Urinary bladder (tissue), 4 donors: ENCODE results near the gene ANKZF1. TPM values are rescaled to one million over a fixed set of nuclear protein-coding genes. Genes with fewer than 3 reads are reported as not detected.

ENCODE experiments used
- DNase-seq: peaks from one replicate; pipeline ENCODE4 v3.0.0-alpha.2; 2015; ENCODE audit errors: extremely low spot score
- H3K27ac ChIP-seq: one replicate; pipeline ENCODE4 v1.5.1; 2013; ENCODE audit warnings: low read depth, mild to moderate bottlenecking, moderate library complexity
- H3K36me3 ChIP-seq: one replicate; pipeline ENCODE4 v1.6.1; 2013; ENCODE audit warnings: mild to moderate bottlenecking, moderate library complexity; ENCODE audit not compliant: insufficient read depth
- H3K4me1 ChIP-seq: one replicate; pipeline ENCODE4 v1.6.1; 2013; ENCODE audit warnings: mild to moderate bottlenecking, moderate library complexity; ENCODE audit not compliant: insufficient read depth
- H3K4me3 ChIP-seq: one replicate; pipeline ENCODE4 v1.5.1; 2013; ENCODE audit warnings: low read depth, low read length
- WGBS: extraction: QIAGEN DNeasy Blood & Tissue Kit; methylation state at CpG from one replicate; pipeline ENCODE4 v1.1.7; 2013; 5-methylcytosine and 5-hydroxymethylcytosine counted together
- polyA plus RNA-seq: library from polyadenylated mRNA; stranded (reverse); fragments of 200-250 nt; gene quantifications from one replicate; pipeline ENCODE4 v1.2.3, GENCODE V29; 2013
- total RNA-seq: library from RNA; depleted of rRNA; stranded (reverse); fragments of >200 nt; gene quantifications from one replicate; pipeline ENCODE4 v1.2.3, GENCODE V29; 2014
- donor health status: healthy with polysubstance abuse.
- donor health status: healthy.

ANKZF1 gene
- total and polyA plus RNA-seq, 2 donors = 22.3 to 30.6 TPM

DNA sequence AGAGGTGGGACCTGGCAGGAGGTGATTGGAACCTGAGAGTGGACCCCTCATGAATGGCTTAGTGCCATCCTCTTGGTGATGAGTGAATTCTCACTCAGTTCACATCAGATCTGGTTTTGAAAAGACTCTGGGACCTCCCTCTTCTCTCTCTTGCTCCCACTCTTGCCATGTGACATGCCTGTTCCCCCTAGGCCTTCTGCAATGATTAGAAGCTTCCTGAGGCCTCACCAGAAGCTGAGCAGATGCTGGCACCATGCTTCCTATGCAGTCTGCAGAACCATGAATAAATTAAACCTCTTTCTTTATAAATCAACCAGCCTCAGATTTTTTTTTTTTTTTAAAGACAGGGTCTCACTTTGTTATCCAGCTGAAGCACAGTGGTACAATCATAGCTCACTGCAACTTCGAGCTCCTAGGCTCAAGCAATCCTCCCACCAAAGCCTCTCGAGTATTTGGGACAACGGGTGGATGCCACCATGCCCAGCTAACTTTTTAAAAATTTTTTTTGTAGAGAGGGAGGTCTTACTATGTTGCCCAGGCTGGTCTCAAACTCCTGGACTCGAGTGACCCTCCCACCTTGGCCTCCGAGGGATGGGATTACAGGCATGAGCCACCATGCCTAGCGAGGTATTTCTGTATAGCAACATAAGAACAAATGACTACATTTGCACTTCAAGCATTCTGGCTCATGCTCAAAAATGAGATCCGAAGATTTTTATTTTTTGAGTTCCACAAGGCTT lies 25.0 kb upstream of the ANKZF1 start:
- H3K27ac ChIP-seq = no peak overlapping the region
- 76% methylated on average over 7 of the region's 7 CpGs for WGBS
- H3K4me1 ChIP-seq = no peaks in the 10 kb centered on the region
- no peak overlapping the region for H3K4me3 ChIP-seq
- H3K36me3 ChIP-seq = peaks cover 2% of the 10 kb centered on the region
- DNase-seq = no peak

- Histone ChIP-seq H3K4me1 (no peaks in the 10 kb centered on the region), H3K27ac (no peak overlapping the region), H3K36me3 (peaks cover 2% of the 10 kb centered on the region), H3K4me3 (no peak overlapping the region)
- no peak for DNase-seq
- 78% methylated on average over 5 of the region's 5 CpGs for WGBS
These were observed 24.5 kb upstream of the ANKZF1 start for GRCh38 chr2:219205165-219205538.

GRCh38 chr2:219205981-219206327 lies 23.7 kb upstream of the ANKZF1 start:
- 19% methylated on average over 7 of the region's 7 CpGs for WGBS
- H3K27ac ChIP-seq = peak overlapping the region; percentile 93
- peak overlapping the region; percentile 60 for H3K4me3 ChIP-seq
- peaks cover 2% of the 10 kb centered on the region for H3K36me3 ChIP-seq
- no peak for DNase-seq
- no peaks in the 10 kb centered on the region for H3K4me1 ChIP-seq

DNA sequence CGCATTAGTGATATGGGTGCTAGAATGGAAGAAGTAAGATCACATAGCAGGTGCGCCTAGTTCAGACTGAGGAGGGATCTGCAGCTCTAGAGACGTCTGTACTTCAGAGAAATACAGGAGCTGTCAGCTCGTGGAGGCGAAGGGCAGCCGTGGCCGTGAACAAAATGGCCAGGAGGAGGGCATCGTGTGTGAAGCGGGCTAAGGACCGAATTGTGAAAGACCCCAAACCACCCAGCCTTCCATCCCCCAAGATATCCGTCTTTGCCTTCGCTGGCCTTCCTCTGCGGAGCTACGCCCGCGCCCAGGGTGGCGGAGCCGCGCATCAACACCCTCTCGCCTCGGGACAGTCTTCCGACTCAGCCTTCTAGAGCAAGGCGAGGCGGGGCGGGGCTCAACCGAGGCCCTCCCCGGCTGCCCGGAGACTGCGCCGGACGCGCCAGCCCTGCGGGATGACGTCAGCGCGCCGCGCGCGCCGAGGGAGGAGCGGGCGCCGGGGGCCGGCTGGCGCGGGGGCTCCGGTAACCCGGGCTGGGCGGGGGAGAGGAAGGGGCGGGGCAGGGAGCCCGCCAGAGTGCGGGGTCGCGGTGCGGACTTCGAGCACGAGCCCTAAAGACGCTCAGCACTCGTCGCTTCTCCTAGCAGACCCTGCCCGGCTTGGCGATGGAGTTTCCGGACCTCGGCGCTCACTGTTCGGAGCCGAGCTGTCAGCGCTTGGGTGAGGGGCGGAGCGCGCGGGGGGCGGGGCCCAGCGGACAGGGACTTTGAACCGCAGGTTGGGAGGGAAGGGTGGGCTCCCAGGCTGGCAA lies 23.1 kb upstream of the ANKZF1 start, which contains the start of gene ZFAND2B:
TSS of gene ZFAND2B (plus strand) at position 455 of the 806 bp plus-strand sequence. CDS start at position 661, 206 bp downstream.
- H3K4me3 ChIP-seq = peak within 1 kb of the TSS; percentile 60
- peaks cover 2% of the 10 kb centered on the region for H3K36me3 ChIP-seq
- peak within 1 kb of the TSS; percentile 93 for H3K27ac ChIP-seq
- under 1% methylated on average over 76 of the region's 76 CpGs for WGBS
- no peaks in the 10 kb centered on the region for H3K4me1 ChIP-seq
- DNase-seq = peak; percentile 77

DNA sequence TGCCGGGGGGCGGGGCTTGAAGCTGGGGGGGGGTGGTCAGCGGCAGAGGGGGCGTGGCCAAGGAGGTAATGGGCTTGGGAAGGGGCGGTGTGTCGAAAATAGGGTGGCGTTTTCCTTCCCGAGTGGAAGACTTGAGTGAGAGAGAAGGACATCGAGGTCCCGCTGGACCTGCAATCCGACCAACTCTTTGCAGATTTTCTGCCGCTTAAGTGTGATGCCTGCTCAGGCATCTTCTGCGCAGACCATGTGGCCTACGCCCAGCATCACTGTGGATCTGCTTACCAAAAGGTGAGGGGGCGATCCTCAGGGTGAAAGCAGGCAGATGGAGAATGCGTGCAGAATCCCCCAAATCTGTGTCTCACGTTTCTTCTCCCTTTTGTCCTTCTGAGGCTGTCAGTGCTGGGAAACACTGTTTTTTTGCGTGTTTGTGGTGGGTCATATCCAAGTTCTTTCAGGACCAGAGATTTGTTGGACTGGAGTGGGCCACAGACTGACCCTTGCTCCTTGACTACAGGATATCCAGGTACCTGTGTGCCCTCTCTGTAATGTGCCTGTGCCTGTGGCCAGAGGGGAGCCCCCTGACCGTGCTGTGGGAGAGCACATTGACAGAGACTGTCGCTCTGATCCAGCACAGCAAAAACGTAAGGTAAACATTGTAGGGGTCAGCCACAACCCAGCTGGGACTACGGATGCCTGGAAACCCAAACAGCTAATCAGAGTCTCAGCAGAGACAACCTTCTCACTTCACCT lies 22.3 kb upstream of the ANKZF1 start:
- Histone ChIP-seq H3K27ac (peak overlapping the region; percentile 90), H3K36me3 (peaks cover 2% of the 10 kb centered on the region), H3K4me1 (no peaks in the 10 kb centered on the region), H3K4me3 (peak overlapping the region; percentile 60)
- no peak for DNase-seq
- WGBS = 9% methylated on average over 22 of the region's 22 CpGs

DNA sequence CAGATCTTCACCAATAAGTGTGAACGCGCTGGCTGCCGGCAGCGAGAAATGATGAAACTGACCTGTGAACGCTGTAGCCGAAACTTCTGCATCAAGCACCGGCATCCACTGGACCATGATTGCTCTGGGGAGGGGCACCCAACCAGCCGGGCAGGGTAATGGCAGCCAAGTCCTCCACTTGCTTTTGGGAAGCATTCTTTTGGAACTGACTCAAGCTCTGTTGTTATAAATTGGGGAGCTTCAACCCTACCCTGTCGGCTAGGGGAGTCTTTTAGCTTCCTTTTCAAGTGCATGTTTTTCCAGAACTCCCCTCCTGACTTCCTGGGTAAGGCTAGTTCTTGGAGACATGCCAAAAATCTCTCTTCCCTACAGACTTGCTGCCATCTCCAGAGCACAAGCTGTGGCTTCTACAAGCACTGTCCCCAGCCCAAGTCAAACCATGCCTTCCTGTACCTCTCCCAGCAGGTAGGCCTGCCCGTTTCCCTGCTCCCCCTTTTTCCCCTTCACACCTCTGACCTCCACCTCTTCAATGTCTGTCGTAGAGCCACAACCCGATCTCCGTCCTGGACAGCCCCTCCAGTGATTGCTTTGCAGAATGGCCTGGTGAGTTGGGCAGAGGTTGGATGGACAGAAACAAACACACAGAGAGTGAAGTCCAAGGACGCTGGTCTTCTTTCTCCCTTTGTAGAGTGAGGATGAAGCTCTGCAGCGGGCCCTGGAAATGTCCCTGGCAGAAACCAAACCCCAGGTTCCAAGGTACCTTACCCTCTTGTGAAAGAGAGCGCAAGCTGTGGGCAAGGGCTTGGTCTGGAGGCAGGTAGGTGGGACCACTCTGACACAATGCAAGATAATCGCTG lies 21.5 kb upstream of the ANKZF1 start:
- Histone ChIP-seq H3K27ac (no peak overlapping the region), H3K4me3 (no peak overlapping the region), H3K36me3 (peaks cover 2% of the 10 kb centered on the region), H3K4me1 (no peaks in the 10 kb centered on the region)
- 62% methylated on average over 17 of the region's 17 CpGs for WGBS
- no peak for DNase-seq

- Histone ChIP-seq H3K4me3 (no peak overlapping the region), H3K36me3 (peaks cover 2% of the 10 kb centered on the region), H3K4me1 (no peaks in the 10 kb centered on the region), H3K27ac (no peak overlapping the region)
- 80% methylated on average over 18 of the region's 18 CpGs for WGBS
- no peak for DNase-seq
These were observed 20.1 kb upstream of the ANKZF1 start for GRCh38 chr2:219209236-219210195.

GRCh38 chr2:219210196-219210885 lies 19.3 kb upstream of the ANKZF1 start:
- H3K36me3 ChIP-seq = peaks cover 2% of the 10 kb centered on the region
- DNase-seq = no peak
- H3K4me3 ChIP-seq = no peak overlapping the region
- H3K27ac ChIP-seq = no peak overlapping the region
- WGBS = 94% methylated on average over 24 of the region's 24 CpGs
- H3K4me1 ChIP-seq = no peaks in the 10 kb centered on the region

GRCh38 chr2:219210886-219211362 lies 18.7 kb upstream of the ANKZF1 start:
- WGBS = 88% methylated on average over 9 of the region's 9 CpGs
- peaks cover 2% of the 10 kb centered on the region for H3K36me3 ChIP-seq
- no peak for DNase-seq
- H3K27ac ChIP-seq = no peak overlapping the region
- no peak overlapping the region for H3K4me3 ChIP-seq
- H3K4me1 ChIP-seq = no peaks in the 10 kb centered on the region

DNA sequence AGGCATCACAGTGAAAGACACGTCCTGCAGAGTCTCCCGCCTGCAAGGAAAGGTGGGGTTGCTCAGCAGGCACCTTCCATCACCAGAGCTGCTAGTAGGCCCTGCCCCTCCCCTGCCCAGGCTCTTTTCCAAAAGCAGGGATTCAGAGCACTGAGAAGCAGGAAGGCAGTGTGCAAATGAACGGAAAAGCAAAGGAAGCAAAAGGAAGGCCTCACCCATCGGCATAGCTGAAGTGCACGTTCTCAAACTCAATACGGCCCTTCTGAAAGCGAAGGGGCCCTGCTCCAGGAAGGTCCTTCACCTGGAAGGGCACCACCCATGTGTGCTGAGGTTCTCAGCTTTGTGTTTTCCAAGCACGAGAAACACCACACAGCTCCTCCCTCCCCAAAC lies 16.6 kb upstream of the ANKZF1 start:
- H3K36me3 ChIP-seq = peaks cover 4% of the 10 kb centered on the region
- whole genome bisulfite sequencing = 86% methylated on average over 8 of the region's 8 CpGs
- H3K4me3 ChIP-seq = no peak overlapping the region
- no peak for DNase-seq
- no peaks in the 10 kb centered on the region for H3K4me1 ChIP-seq
- no peak overlapping the region for H3K27ac ChIP-seq

GRCh38 chr2:219213486-219214071 lies 16.0 kb upstream of the ANKZF1 start:
- Histone ChIP-seq H3K4me3 (no peak overlapping the region), H3K4me1 (no peaks in the 10 kb centered on the region), H3K27ac (no peak overlapping the region), H3K36me3 (peaks cover 4% of the 10 kb centered on the region)
- WGBS = 93% methylated on average over 10 of the region's 10 CpGs
- DNase-seq = no peak
